OCI-LY3 (cell line): ENCODE data around the gene SEL1L2.

Source experiments
- EZH2phosphoT487 ChIP-seq: fragments of 200-600 bp; shearing (Covaris generic); IDR thresholded peaks from 2 replicates; pipeline ENCODE4 v1.6.1; 2018; ENCODE audit warnings: antibody characterized with exemption, mixed run types, low read depth
- TF ChIP-seq, protein P1 (sequence below): fragments of 200-600, 300-600 bp; sonication (generic); IDR thresholded peaks from 2 replicates; pipeline ENCODE4 v1.5.1; 2014; ENCODE audit warnings: antibody characterized with exemption, low read length, low read depth

DNA sequence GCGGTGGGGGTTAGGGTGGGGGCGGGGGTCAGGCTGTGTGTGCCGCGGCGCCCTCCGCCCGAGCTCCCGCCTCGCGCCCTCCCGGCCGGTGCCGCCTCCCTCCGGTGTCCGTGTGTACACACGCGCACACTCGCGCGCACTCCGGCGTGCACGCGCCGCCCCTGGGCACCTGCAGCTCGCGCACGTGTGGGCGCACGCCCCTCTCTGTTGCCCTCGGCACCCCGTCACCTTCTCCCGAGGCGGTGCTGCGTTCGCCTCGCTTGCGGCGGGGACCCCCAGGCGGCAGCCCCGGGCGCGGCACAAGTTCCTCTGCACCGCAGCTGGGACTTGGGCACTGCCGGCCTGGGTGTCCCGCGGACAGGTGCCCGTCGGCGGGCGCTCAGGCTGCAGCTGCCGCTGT, 5.4 kb upstream of the SEL1L2 start:
- TF ChIP-seq, protein P1, sequence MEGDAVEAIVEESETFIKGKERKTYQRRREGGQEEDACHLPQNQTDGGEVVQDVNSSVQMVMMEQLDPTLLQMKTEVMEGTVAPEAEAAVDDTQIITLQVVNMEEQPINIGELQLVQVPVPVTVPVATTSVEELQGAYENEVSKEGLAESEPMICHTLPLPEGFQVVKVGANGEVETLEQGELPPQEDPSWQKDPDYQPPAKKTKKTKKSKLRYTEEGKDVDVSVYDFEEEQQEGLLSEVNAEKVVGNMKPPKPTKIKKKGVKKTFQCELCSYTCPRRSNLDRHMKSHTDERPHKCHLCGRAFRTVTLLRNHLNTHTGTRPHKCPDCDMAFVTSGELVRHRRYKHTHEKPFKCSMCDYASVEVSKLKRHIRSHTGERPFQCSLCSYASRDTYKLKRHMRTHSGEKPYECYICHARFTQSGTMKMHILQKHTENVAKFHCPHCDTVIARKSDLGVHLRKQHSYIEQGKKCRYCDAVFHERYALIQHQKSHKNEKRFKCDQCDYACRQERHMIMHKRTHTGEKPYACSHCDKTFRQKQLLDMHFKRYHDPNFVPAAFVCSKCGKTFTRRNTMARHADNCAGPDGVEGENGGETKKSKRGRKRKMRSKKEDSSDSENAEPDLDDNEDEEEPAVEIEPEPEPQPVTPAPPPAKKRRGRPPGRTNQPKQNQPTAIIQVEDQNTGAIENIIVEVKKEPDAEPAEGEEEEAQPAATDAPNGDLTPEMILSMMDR, result no peak
- no peak for TF ChIP-seq EZH2phosphoT487
